ENCODE data around the gene ASXL3. TPM values are rescaled to one million over a fixed set of nuclear protein-coding genes. Genes with fewer than 3 reads are reported as not detected.

The ASXL3 gene
- total RNA-seq, 1 donor from 2014 or later: 23.0 TPM

GRCh38 chr18:33593261-33593660 is 15.2 kb downstream of the ASXL3 start:
- Mint-ChIP-seq H3K36me3 (ENCODE audit: insufficient read depth) (peaks cover 6% of the 10 kb centered on the region), H3K27ac (peak overlapping the region; percentile 82), H3K27me3 (no peaks in the 10 kb centered on the region), H3K9me3 (ENCODE audit: low read depth) (peaks cover 6% of the 10 kb centered on the region), H3K4me3 (ENCODE audit: low read depth) (no peak overlapping the region), H3K4me1 (ENCODE audit: low read depth) (peaks cover 22% of the 10 kb centered on the region)
- no peak for DNase-seq (ENCODE audit: low spot score, unreplicated experiment)
- no peak for TF ChIP-seq CTCF (IDR thresholded peaks at IDR 0.05; ENCODE audit: unreplicated experiment)

- peaks cover 2% of the 10 kb centered on the region for H3K36me3 Mint-ChIP-seq (ENCODE audit: insufficient read depth)
- peaks cover 28% of the 10 kb centered on the region for H3K4me1 Mint-ChIP-seq (ENCODE audit: low read depth)
- no peak for DNase-seq (ENCODE audit: low spot score, unreplicated experiment)
- H3K27me3 Mint-ChIP-seq: no peaks in the 10 kb centered on the region
- no peaks in the 10 kb centered on the region for H3K9me3 Mint-ChIP-seq (ENCODE audit: low read depth)
- H3K4me3 Mint-ChIP-seq (ENCODE audit: low read depth): no peak overlapping the region
- no peak for TF ChIP-seq CTCF (IDR thresholded peaks at IDR 0.05; ENCODE audit: unreplicated experiment)
- no peak overlapping the region for H3K27ac Mint-ChIP-seq
Measured at GRCh38 chr18:33594799-33595198, 16.8 kb downstream of the ASXL3 start.

GRCh38 chr18:33596178-33596854 is 18.3 kb downstream of the ASXL3 start:
- H3K27ac Mint-ChIP-seq: no peak overlapping the region
- peaks cover 1% of the 10 kb centered on the region for H3K36me3 Mint-ChIP-seq (ENCODE audit: insufficient read depth)
- H3K27me3 Mint-ChIP-seq: no peaks in the 10 kb centered on the region
- no peak for TF ChIP-seq CTCF (IDR thresholded peaks at IDR 0.05; ENCODE audit: unreplicated experiment)
- DNase-seq (ENCODE audit: low spot score, unreplicated experiment): no peak
- peaks cover 31% of the 10 kb centered on the region for H3K4me1 Mint-ChIP-seq (ENCODE audit: low read depth)
- H3K4me3 Mint-ChIP-seq (ENCODE audit: low read depth): no peak overlapping the region
- no peaks in the 10 kb centered on the region for H3K9me3 Mint-ChIP-seq (ENCODE audit: low read depth)

GRCh38 chr18:33600846-33601245 is 22.8 kb downstream of the ASXL3 start:
- DNase-seq (ENCODE audit: low spot score, unreplicated experiment): no peak
- Mint-ChIP-seq H3K4me3 (ENCODE audit: low read depth) (no peak overlapping the region), H3K9me3 (ENCODE audit: low read depth) (no peaks in the 10 kb centered on the region), H3K27me3 (no peaks in the 10 kb centered on the region), H3K36me3 (ENCODE audit: insufficient read depth) (no peaks in the 10 kb centered on the region), H3K27ac (no peak overlapping the region), H3K4me1 (ENCODE audit: low read depth) (peaks cover 36% of the 10 kb centered on the region)
- TF ChIP-seq CTCF (IDR thresholded peaks at IDR 0.05; ENCODE audit: unreplicated experiment): no peak

- H3K4me3 Mint-ChIP-seq (ENCODE audit: low read depth): no peak overlapping the region
- DNase-seq (ENCODE audit: low spot score, unreplicated experiment): no peak
- peak overlapping the region; percentile 21 for H3K27ac Mint-ChIP-seq
- H3K27me3 Mint-ChIP-seq: no peaks in the 10 kb centered on the region
- H3K36me3 Mint-ChIP-seq (ENCODE audit: insufficient read depth): peaks cover 1% of the 10 kb centered on the region
- peaks cover 34% of the 10 kb centered on the region for H3K4me1 Mint-ChIP-seq (ENCODE audit: low read depth)
- no peaks in the 10 kb centered on the region for H3K9me3 Mint-ChIP-seq (ENCODE audit: low read depth)
- no peak for TF ChIP-seq CTCF (IDR thresholded peaks at IDR 0.05; ENCODE audit: unreplicated experiment)
Measured at GRCh38 chr18:33603454-33603853, 25.4 kb downstream of the ASXL3 start.

Data from progenitor cell of endocrine pancreas (in vitro differentiated cells).